GM18870 (cell line): ENCODE data around the gene CTRB1.

Experiments
- ATAC-seq: cut with Tn5 transposase; IDR thresholded peaks from one replicate; pipeline ENCODE4 v1.9.1; 2021; ENCODE audit warnings: moderate library complexity; ENCODE audit not compliant: unreplicated experiment

Gene CTRB1

DNA sequence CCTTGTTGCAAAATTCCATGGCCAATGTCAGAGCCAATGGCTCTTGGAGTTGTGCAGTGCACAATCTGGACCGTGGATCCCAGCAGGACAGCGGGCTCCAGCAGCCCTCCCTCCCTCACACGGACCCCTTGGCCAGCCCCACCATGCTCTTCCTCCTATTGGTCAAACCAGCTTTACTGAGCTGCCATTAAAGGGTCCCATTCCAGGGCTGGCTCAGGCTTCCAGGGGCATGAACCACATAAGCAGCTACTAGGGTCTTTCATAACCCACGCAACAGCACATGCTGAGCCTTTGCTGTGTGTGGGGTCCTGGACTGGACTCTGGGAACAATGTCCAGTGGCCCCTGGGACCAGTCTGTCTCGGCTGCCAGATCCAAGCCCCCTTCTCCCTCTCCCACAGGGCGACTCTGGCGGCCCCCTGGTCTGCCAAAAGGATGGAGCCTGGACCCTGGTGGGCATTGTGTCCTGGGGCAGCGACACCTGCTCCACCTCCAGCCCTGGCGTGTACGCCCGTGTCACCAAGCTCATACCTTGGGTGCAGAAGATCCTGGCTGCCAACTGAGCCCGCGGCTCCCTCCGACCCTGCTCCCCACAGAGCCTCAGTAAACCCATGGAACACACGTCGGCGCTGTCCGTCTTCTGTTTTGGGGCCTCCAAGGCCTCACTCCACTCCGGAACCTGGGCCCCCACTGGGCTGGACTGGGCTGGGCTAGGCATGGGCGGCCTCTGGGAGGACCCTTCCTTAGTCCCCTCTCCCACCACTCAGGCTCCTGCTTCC is 5.7 kb downstream of the CTRB1 start:
- ATAC-seq, result no peak

DNA sequence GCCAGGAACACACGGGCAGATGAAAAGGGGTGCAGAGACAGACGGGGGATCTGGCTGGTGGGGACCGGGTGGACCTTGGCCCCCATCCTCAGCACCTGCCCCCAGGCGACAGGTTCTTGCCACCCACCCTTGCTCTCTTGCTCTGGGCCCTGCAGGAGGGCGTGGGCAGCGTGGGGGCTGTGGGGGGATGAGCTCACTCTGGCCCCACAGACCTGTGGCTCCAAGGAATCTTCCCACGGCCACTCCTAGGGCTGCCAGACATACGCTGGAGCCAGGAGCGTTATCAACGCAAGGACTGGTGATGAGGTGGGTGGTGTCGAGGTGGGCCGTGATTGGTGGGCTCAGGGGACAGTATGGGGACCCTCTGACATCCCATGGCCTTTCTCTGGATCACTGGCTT is 6.3 kb downstream of the CTRB1 start:
- no peak for ATAC-seq

DNA sequence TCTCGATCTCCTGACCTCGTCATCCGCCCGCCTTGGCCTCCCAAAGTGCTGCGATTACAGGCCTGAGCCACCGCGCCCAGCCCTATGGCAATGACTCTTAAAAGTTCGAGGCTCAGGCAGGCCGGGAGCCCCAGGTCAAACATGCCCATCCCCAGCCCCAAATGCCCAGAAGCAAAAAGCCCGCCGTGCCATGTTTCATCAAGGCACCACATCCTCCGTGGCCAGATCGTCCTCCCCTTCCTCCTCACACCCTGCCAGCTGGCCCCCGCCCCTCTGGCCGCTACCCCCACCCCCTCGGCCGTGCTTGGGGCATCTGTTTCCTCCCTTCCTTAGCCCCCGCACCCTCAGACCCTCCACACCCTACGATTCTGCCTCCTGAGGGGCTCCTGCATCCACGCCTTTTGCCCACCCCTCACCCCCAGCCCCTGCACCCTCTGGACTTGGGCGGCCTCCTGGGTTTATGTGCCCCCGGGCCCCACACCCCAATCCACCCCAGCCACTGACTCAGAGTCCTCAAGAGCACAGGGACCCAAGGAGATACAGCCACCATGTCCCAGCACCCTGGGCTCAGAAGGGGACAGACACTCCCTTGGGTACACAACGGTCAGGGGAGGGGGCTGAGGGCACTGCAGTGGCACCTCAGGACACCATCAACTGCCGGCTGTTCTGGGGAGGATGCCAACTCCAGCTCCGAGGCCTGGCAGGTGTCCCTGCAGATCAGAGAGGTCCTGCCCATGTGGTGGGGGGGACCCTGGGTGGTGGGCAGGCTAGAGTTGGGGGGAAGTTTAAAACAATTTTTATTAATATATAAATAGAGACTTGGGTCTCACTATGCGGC is 7.1 kb downstream of the CTRB1 start:
- ATAC-seq, result no peak

DNA sequence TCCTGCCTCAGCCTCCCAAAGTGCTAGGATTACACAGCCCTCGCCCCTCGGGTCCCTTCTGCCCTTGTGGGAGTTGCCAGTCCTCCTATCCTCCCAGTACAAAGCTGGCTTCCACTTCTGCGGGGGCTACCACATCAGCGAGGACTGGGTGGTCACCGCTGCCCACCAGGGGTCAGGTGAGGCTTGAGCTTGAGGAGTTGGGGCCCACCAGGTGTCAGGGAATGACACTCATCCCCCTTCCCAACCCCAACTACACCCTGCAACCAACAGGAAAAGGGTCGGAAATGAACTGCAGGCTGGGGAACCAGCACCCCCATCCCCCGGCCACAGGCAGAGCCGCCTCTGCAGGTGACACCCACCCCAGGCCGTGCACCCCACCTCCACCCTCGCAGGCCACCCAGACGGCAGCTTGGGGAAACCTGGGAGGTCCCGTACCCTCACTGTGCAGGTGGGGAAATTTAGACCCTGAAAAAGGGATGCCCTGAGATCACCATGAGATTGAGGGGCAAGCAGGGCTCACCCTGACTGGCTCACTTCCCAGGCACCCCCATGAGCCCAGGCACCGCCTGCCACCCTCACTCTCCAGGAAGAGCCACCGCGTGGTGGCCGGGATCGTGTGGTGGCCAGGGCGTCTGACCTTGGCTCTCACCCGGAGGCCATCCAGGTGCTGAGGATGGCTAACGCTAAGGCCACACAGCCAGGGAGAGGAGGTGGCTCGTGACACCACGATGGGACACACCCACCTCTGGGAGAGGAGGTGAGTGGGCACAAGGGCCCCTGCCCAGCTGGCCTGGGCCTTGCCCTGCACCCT is 8.0 kb downstream of the CTRB1 start:
- ATAC-seq, result no peak

DNA sequence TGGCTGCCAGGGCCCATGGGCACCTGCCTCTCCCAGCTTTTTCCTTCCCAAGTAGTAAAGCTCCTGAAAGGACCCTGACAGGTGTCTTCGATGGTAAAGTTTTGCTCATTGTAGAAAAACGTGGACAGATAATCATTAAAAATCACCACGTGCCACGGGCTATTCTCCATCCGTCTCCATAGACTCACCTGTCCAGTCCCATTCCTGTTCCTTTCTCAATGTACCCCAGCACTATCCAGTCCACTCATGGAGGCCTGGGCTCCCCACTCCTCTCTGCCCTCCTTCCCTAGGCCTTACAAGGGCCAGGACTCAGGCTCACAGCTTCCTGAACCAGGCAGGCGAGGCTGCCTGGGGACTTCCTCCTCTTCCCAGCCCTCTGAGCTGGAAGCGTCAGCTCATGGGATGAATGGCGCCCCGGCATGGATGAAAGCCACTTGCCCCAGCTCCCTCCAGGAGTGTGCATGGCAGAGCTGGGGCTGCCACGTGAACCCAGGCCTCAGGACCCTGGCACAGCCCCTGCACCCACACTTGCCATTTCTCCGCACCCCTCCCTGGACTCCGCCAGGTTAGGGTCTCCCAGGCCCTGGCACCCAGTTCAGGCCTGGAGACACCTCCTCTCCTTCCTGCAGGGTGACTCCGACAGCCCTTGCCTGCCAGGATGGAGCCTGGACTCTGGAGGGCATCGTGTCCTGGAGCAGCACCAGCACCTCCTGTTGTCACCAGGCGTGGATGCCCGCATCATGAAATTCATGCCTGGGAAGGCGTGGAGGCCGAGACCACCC is 8.8 kb downstream of the CTRB1 start:
- ATAC-seq, result no peak

DNA sequence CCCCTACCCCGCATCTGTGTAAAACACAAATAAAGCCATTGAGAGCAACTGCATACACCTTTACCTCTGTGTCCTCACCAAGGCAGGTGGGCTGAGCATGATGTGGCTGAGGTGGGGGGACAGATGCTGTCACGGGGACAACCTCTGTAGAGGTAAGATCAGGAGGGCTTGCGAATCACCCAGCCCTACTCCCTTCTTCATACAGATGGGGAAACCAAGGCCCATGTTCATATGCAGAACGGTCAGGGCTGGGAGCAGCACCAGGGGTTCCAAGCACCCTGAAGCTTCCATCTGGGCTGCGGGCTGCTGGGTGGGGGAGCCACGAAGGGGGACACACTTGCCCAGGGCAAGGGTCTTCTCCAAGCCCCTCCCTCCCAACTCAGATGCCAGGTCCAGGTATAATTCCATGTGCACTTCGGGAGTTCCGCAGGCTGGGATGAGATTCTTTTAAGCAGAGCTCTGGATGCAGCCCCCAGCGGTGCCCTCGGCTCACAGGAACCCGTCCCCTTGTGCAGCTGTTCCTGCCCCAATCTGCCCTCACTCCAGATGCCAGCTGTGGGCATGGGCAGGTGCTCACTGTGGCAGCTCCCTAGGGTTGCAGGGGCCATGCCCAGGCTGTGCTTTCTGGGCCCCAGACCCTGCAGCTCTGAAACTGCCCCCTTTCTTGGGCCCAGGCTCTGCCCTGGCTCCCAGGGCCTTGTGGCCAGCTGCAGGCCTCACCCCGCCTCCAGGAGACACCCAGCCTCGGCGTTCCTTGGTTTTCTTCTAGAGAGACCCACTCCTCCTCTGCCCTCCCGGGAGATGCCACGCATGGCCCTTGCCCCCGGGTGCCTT is 9.6 kb downstream of the CTRB1 start:
- no peak for ATAC-seq

DNA sequence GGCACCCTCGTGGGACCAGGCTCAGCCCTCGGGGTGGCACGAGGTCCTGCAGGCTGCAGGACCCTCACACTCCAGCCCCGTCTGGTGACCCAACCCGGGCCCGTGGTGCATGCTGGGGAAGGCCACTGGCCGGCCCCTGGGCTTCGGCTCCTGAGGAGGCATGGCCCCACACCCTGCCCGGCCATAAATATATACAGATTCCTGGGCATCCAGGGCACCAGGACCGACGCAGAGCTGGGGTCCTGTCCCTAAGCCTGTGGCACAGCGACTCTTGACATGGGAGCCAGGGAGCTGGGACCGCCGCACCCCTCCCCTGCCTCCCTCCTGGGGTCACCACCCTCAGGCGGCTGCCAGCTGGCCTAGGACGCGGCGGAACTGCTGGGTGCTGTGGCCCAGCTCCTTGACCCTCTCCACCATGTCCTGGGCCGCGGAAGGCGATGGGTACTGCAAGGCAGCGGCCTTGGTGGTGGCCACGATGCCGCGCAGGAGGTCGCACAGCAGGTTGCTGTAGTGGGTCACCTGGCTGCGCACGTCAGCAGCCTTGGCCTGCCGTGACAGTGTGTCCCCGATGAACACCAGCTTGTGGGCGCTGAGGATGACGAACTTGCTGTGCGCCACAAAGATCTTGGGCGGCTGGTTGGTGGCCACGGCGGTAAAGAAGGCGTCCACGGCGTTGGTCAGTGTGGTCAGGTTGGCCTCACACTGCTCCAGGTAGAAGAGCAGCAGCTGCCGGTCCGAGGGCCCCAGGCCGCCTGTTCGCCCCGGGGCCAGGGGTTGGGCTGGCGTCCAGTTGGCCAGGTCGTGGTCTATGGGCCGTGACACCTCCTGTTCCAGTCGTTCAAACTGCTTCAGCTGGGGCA is 10.6 kb downstream of the CTRB1 start:
- no peak for ATAC-seq

DNA sequence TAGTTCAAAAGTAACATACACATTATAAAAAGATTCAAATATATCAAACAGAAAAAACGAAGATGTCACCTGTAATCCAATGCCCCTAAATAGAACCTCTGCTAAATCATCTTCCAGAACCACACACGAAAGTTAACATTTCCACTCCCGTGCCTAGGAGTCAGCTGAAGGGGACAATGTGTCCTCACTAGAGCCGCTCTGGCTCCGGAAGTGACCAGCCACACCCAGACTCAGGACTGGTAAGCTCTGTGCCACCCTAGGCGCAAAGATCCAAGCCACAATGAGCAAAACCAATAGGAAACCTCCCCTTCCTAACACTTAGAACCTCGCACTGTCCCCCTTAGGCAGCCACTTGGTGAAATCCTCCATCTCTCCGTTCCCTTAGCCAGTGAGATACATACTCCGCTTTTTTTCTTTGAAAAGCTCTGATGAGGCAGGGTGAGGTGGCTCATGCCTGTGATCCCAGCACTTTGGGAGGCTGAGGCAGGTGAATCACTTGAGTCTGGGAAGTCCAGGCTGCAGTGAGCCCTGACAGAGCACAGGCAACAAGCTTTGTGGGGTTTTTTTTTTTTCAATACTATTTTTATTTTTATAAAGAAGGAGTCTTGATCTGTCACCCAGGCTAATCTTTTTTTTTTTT is 11.8 kb downstream of the CTRB1 start:
- no peak for ATAC-seq

DNA sequence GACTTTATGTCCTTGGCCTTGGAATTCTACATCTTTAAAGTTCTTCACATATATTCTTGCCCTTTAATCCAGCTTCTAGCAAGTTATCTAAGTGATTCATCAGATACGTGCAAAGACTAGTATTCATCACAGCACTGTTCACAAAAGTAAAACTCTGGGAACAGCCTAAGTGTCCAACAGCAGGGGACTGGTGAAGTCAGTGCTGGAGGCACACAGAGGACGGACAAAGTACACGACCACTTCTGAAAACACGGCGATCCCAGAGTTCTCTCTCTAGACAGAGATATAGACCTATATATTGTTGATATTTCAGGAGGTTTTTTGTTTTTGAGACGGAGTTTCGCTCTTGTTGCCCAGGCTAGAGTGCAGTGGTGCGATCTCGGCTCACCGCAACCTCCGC is 12.8 kb downstream of the CTRB1 start:
- ATAC-seq, result no peak

DNA sequence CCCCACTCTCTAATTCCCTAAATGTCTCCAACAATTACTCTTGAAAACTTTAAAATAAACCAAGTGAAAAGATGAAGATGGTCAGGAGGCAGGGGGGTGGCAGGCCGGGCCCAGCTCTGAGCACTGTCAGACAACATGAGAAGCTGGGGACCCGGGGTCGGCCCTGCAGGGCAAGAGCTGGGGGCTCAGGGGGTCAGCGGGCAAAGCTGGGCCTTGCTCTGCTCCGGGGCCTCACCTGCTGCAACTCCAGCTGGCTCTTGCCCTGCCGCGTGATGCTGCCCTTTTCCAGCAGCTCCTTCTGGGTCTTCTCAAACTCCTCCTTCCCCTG is 14.8 kb downstream of the CTRB1 start:
- ATAC-seq, result no peak

DNA sequence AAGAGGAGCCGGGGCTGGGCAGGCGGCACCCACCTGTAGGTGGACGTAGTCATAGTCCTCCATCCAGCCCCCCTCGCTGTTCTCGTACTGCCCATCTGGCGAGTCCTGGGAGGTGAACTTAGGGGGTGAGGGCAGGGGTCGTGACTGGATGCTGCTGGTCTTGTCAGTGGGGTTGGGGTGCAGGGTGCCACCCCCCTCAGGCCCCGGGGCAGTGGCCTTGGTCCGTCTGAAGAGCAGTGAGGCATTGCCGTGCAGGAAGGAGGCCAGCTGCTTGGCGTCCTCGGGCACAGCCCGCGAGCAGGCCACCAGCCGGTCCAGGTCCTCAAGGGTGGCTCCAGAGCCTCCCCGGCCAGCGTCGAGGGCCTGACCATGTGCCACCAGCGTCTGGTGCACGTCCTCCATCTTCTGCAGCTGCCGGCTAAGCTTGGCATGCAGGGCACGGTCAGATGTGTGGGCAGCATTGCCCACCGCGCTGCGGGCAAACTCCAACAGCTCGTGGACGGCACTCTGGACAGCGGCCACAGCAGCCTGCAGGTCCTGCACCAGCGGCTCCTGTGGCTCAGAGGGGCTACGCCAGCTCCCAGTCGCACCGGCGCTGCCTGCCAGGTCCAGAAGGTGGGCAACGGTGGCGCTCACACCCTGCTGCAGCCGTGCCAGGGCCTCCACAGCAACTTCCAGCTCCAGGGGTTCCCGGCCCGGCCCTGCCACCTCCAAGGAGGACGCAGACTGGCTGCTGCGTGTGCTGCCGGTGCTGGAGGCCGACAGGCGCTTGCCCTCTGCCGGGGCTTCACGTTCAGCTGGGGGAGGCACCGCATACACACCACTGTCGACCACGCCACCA is 16.3 kb downstream of the CTRB1 start:
- no peak for ATAC-seq

DNA sequence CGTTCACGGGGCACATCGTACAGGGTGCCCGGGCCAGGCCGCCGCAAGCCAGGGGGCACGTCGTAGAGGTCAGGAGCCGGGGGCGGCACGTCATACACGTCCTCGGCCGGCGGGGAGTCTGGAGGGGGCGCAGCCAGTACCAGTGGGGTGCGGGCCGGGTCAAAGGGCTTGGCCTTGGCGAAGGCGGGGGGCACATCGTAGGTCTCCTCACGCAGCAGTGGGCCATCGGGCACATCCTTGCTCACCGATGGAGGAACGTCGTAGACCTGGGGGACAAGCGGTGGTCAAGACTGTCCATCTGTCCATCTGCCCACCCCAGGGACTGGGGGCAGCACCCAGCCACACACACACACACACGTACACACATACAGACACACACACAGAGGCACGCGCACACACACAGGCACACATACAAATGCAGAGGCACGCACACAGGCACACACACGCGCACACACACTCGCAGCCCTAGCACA is 17.0 kb downstream of the CTRB1 start:
- no peak for ATAC-seq

DNA sequence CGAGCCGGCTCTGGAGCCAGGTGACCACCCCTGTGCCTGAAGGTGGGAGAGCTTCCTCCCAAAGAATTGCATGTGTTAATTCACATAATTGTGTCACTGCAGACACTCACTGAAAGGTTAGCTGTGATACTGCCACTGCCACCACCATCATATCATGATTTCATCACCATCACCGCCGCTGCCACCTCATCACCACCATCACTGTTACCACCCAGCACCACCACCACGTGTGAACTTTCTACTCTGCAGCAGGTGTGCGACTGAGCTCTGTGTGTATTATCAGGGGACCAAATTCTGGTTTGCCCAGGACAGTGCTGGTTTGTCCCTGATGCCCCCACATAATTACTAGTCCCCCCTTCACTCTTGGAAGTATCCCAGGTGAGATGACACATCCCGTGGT is 17.4 kb downstream of the CTRB1 start:
- ATAC-seq, result no peak

DNA sequence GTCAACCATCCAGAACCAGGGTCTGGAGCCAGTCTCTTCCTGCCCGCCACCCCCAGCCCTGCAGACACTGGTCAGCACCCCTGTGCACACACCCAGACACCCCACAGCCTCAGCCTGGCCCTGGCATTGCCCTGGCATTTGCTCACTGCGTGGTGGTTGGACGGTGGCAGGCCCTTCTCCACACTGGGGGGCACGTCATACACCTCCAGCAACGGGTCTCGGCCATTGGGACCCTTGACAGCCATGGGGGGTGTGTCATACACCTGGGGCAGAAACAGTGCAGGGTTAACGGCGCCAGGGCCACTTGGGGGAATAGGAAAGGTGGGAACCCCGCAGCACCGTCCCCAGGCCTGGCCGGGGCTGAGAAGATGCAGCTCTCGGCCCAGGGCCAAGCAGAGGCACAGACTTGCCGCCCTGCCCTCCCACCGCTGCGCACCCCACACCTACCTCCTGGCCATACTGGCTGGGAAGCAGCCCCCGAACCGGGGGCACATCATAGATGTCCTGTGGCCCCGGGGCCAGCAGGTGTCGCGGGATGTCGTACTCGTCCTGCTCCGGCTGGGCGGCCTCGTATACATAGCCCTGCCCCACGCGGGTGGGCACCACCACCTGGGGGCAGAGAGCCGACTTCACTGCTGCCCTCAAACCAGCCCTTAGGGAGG is 18.1 kb downstream of the CTRB1 start:
- no peak for ATAC-seq

DNA sequence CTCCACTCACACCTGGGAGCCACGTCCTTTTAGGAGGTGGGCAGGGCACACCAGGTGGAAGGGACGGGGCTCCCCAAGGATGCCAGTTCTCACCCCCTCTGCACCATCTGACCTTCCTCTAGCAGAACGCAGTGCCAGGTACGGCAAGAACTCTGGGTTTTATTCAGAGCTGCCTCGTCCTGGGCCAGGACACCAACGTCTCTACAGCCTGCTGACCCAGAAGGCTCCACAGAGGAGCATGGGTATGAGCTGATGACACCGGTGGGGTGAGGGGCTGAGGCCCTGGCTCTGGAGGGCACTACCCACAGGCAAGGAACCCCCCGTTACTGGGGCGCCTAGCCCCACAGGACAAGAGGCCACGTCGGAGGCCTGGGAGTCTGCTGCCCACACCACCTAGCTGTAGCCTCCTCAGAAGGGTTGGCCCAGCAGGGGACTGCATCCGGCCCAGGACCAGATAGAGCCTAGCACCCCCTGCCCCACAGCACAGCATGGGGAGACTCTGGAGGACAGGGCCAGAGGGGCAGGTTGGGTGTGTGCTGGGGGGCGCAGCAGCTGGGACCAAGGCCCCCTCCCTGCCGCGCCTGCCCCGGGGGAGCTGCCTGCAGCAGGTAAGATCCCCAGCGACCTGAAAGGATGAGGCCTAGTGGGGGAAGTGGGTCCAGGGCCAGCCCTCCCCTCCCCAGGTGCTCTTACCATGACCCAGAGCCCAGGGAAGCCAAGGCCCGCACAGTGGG is 18.8 kb downstream of the CTRB1 start:
- ATAC-seq, result no peak

DNA sequence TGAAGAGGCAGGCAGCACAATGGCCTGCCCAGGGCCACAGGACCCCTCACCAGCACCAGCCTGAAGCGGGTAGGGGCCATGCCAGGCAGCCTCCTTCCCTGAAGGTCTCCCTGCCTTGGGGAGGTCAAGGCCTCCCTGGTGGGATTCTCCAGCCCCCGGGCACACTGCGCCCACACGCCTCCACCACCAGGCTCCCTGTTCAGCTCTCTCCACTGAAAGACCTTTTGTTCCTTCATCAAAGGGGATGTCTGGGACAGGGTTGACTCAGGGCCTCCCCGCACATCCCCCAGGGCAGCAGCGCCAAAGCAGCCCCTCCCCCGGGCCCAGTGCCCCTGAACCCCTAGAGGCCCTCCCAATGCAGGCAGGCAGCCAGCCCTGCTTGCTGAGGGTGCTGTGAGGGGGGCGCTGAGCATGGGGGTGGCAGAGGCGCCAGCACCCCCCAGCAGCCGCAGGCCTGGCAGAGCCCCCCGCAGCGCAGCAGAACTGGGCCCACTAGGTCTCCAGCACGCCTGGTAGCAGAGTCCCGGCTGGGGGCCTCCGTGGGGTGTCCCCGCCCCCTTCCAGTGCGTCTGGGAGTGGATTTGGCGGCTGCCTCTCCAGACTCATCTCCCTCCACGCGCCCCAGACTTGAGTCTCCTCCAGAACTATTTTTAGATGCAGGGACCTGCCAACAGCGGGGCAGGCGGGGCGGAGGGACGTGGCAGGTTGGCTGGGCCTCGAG is 19.5 kb downstream of the CTRB1 start:
- no peak for ATAC-seq
